Neural cell (in vitro differentiated cells): ENCODE measurements around the gene GCFC2. TPM values are rescaled to one million over a fixed set of nuclear protein-coding genes. Genes with fewer than 3 reads are reported as not detected.

Source experiments
- H2AFZ ChIP-seq: fragments of 200-600, 300-800 bp; sonication (generic), shearing (Covaris generic); 2 replicates; pipeline ENCODE4 v1.6.0; 2014; ENCODE audit warnings: low read depth, mild to moderate bottlenecking, antibody characterized with exemption, low read length, moderate library complexity
- H3F3A ChIP-seq: fragments of 200-600 bp; shearing (Covaris generic); 2 replicates; pipeline ENCODE4 v1.6.1; 2016; ENCODE audit warnings: mild to moderate bottlenecking, moderate library complexity, mixed read lengths, antibody characterized with exemption, low read length; ENCODE audit not compliant: insufficient read depth, poor library complexity, severe bottlenecking
- H3K27ac ChIP-seq: fragments of 200-600, 300-800 bp; sonication (generic), shearing (Covaris generic); 2 replicates; pipeline ENCODE4 v1.5.1; 2014; ENCODE audit warnings: mild to moderate bottlenecking, low read length, moderate library complexity
- H3K27me3 ChIP-seq: fragments of 300-800, 200-600 bp; sonication (generic), shearing (Covaris generic); 2 replicates; pipeline ENCODE4 v1.6.0; 2014; ENCODE audit warnings: mild to moderate bottlenecking, low read depth, low read length, moderate library complexity; ENCODE audit not compliant: insufficient read depth
- H3K36me3 ChIP-seq: fragments of 300-800, 200-600 bp; sonication (generic), shearing (Covaris generic); 2 replicates; pipeline ENCODE4 v1.5.1; 2014; ENCODE audit warnings: mild to moderate bottlenecking, antibody characterized with exemption, low read length, moderate library complexity; ENCODE audit not compliant: insufficient read depth
- H3K4me2 ChIP-seq: fragments of 300-800, 200-600 bp; sonication (generic), shearing (Covaris generic); 2 replicates; pipeline ENCODE4 v1.6.0; 2014; ENCODE audit warnings: mild to moderate bottlenecking, low read length
- H3K4me3 ChIP-seq: fragments of 300-800, 200-600 bp; sonication (generic), shearing (Covaris generic); 2 replicates; pipeline ENCODE4 v1.5.1; 2014; ENCODE audit warnings: mild to moderate bottlenecking, low read length, moderate library complexity
- H3K79me2 ChIP-seq: fragments of 200-600 bp; shearing (Covaris generic); replicated peaks from 2 replicates; pipeline ENCODE4 v1.6.0; 2014; ENCODE audit warnings: mild to moderate bottlenecking, low read length, moderate library complexity; ENCODE audit not compliant: insufficient read depth
- H3K9ac ChIP-seq: fragments of 300-800, 200-600 bp; sonication (generic), shearing (Covaris generic); 2 replicates; pipeline ENCODE4 v1.6.1; 2016; ENCODE audit warnings: mild to moderate bottlenecking, low read length, mixed read lengths
- H3K9me2 ChIP-seq: fragments of 200-600 bp; shearing (Covaris generic); 2 replicates; pipeline ENCODE4 v1.6.1; 2016; ENCODE audit warnings: mild to moderate bottlenecking, low read length, mixed read lengths; ENCODE audit not compliant: insufficient read depth
- H3K9me3 ChIP-seq: fragments of 200-600, 300-800 bp; sonication (generic), shearing (Covaris generic); 2 replicates; pipeline ENCODE4 v1.6.1; 2016; ENCODE audit warnings: mild to moderate bottlenecking, mixed run types, low read length, moderate library complexity, mixed read lengths
- H4K20me1 ChIP-seq: fragments of 200-600 bp; shearing (Covaris generic); 2 replicates; pipeline ENCODE4 v1.6.1; 2016; ENCODE audit warnings: mild to moderate bottlenecking, mixed run types; ENCODE audit not compliant: insufficient read depth
- CTCF ChIP-seq: fragments of 450-650 bp; IDR thresholded peaks from 2 replicates; pipeline ENCODE4 v1.5.1; 2014; ENCODE audit warnings: antibody characterized with exemption, mild to moderate bottlenecking, moderate library complexity; ENCODE audit not compliant: poor library complexity, severe bottlenecking
- EP300 ChIP-seq: fragments of 450-650 bp; conservative IDR thresholded peaks from 2 replicates; pipeline ENCODE4 v1.6.1; 2014; ENCODE audit warnings: antibody characterized with exemption, mild to moderate bottlenecking, moderate library complexity; ENCODE audit not compliant: poor library complexity, severe bottlenecking
- EZH2 ChIP-seq: fragments of 200-600, 300-800 bp; shearing (Covaris generic), sonication (generic); IDR thresholded peaks from 2 replicates; pipeline ENCODE4 v1.6.1; 2014; ENCODE audit warnings: antibody characterized with exemption, low read length, borderline replicate concordance, mild to moderate bottlenecking; ENCODE audit not compliant: insufficient read depth, poor library complexity, severe bottlenecking
- MXI1 ChIP-seq: fragments of 450-650 bp; conservative IDR thresholded peaks from 2 replicates; pipeline ENCODE4 v1.6.1; 2014; ENCODE audit warnings: antibody characterized with exemption, mild to moderate bottlenecking; ENCODE audit not compliant: poor library complexity, severe bottlenecking
- POLR2AphosphoS5 ChIP-seq: IDR thresholded peaks from 2 replicates; pipeline ENCODE4 v1.6.1; 2012
- RAD21 ChIP-seq: fragments of 450-650 bp; conservative IDR thresholded peaks from 2 replicates; pipeline ENCODE4 v1.6.1; 2014; ENCODE audit warnings: antibody characterized with exemption, mild to moderate bottlenecking, moderate library complexity
- REST ChIP-seq: IDR thresholded peaks from 2 replicates; pipeline ENCODE4 v1.6.1; 2012; ENCODE audit warnings: borderline replicate concordance
- SMC3 ChIP-seq: fragments of 450-650 bp; conservative IDR thresholded peaks from 2 replicates; pipeline ENCODE4 v1.6.1; 2014; ENCODE audit warnings: antibody characterized with exemption, mild to moderate bottlenecking, moderate library complexity; ENCODE audit not compliant: poor library complexity
- TAF1 ChIP-seq: IDR thresholded peaks from 2 replicates; pipeline ENCODE4 v1.6.1; 2012; ENCODE audit warnings: low read depth
- polyA plus RNA-seq: library from polyadenylated mRNA; depleted of rRNA; stranded (reverse); fragments of >200 nt; gene quantifications from 2 replicates; pipeline ENCODE4 v1.2.3, GENCODE V29; 2014

The GCFC2 gene
- polyA plus RNA-seq, 1 donor from 2014 or later: 2.5 TPM

GRCh38 chr2:75709297-75709696, 1.4 kb downstream of the GCFC2 start:
- Histone ChIP-seq H4K20me1 (no peaks in the 10 kb centered on the region), H3K79me2 (no peaks in the 10 kb centered on the region), H3K36me3 (no peaks in the 10 kb centered on the region), H2AFZ (no peak overlapping the region), H3K9ac (no peak overlapping the region), H3K4me2 (no peak overlapping the region), H3K9me2 (no peaks in the 10 kb centered on the region), H3K27me3 (no peaks in the 10 kb centered on the region), H3K27ac (no peak overlapping the region), H3F3A (no peaks in the 10 kb centered on the region), H3K4me3 (no peak overlapping the region), H3K9me3 (no peaks in the 10 kb centered on the region)
- TF ChIP-seq CTCF (no peak), RAD21 (no peak), REST (no peak), EP300 (no peak), EZH2 (no peak), SMC3 (no peak), MXI1 (no peak), POLR2AphosphoS5 (no peak), TAF1 (no peak)

GRCh38 chr2:75707901-75708300, 2.8 kb downstream of the GCFC2 start:
- Histone ChIP-seq H3K79me2 (no peaks in the 10 kb centered on the region), H3K4me3 (no peak overlapping the region), H3K4me2 (no peak overlapping the region), H3K27ac (no peak overlapping the region), H3K9me3 (no peaks in the 10 kb centered on the region), H4K20me1 (no peaks in the 10 kb centered on the region), H2AFZ (no peak overlapping the region), H3K27me3 (no peaks in the 10 kb centered on the region), H3F3A (no peaks in the 10 kb centered on the region), H3K9ac (no peak overlapping the region), H3K9me2 (no peaks in the 10 kb centered on the region), H3K36me3 (no peaks in the 10 kb centered on the region)
- TF ChIP-seq RAD21: no peak
- TF ChIP-seq TAF1: no peak
- no peak for TF ChIP-seq EZH2
- TF ChIP-seq CTCF: no peak
- TF ChIP-seq SMC3: no peak
